ENCODE results near the gene SFT2D2.

The SFT2D2 gene

DNA sequence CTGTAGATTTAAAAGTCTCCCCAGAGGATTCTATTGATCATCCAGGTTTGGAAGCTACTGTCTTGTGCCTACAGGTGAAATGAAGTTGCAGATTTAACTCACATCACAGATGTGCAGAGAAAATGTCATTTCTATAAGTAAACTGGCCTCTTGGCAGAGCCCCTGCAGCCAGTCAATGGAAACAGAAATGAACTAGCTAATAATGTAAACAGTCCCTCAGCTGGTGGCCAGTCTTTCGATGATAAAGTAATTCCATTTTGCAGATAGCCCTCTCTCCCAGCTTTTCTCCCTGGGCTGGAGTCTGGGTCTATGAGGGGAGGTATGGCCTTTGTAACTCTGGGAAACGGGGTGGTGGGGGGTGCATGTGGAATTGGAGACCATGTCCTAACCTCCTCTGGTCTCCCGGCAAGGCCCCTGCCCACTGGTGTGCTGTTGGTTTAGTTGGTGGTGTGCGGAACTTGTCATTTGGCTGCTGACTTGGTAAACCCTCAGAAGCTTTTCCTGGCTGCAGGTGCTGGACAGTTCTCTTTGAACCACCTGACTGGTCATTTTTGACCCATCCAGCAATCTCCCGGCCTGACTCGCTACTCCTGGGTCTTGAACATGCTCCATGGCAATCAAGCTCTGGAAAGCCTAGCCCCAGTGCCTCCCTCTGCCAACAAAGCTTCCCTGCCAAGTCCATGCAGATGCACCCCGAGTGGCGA lies 69.8 kb downstream of the SFT2D2 start:
- H3K36me3 ChIP-seq (replicated peaks), result no peaks in the 10 kb centered on the region
- in situ Hi-C loops (cut with HindIII; ENCODE audit: low pct_ligation_motif_present, low sequenced_read_pairs), result no loop called here
- no peak for DNase-seq
- H3K27me3 ChIP-seq (replicated peaks), result no peaks in the 10 kb centered on the region
- TF ChIP-seq, protein P1, sequence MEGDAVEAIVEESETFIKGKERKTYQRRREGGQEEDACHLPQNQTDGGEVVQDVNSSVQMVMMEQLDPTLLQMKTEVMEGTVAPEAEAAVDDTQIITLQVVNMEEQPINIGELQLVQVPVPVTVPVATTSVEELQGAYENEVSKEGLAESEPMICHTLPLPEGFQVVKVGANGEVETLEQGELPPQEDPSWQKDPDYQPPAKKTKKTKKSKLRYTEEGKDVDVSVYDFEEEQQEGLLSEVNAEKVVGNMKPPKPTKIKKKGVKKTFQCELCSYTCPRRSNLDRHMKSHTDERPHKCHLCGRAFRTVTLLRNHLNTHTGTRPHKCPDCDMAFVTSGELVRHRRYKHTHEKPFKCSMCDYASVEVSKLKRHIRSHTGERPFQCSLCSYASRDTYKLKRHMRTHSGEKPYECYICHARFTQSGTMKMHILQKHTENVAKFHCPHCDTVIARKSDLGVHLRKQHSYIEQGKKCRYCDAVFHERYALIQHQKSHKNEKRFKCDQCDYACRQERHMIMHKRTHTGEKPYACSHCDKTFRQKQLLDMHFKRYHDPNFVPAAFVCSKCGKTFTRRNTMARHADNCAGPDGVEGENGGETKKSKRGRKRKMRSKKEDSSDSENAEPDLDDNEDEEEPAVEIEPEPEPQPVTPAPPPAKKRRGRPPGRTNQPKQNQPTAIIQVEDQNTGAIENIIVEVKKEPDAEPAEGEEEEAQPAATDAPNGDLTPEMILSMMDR (IDR thresholded peaks at IDR 0.05; ENCODE audit: low read depth, low read length, missing control alignments), result no peak
- H3K4me3 ChIP-seq (ENCODE audit: low read depth, low read length), result no peak overlapping the region
- H3K27ac ChIP-seq, result no peak overlapping the region

DNA sequence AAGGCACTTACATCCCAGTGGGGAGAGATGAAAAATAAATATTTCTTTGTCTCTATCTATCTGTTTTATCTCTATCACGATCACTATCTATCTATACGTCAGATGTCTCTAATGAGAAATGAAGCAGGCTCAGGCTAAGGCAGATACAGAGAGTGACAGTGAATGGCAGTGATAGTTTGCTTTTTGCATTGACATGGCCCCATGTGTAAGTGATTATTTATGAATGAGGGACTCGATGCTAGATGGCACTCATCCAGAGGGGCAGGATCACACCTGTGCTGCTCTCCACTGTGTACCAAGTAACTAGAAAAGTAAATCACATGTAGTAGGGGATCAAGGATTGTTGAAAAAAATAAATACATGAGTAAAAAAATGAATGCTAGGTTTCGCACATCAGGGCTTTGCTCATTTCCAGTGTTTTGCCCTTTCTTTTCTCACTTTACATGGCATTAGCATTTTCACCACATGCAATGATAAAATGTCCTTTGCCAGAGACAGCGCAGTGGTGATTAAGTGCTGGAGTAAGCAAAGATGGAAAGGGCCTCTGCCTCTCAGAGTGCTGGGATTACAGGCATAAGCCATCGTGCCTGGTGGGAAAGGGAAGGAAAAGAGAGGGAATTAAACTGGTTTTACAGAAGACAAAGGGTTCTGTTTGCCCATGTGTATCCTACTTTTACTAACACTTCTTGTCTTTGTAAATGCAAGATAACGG lies 71.4 kb downstream of the SFT2D2 start:
- no peaks in the 10 kb centered on the region for H3K36me3 ChIP-seq (replicated peaks)
- TF ChIP-seq, protein P1 (IDR thresholded peaks at IDR 0.05; ENCODE audit: low read depth, low read length, missing control alignments), result no peak
- in situ Hi-C loops (cut with HindIII; ENCODE audit: low pct_ligation_motif_present, low sequenced_read_pairs), result no loop called here
- no peaks in the 10 kb centered on the region for H3K27me3 ChIP-seq (replicated peaks)
- DNase-seq, result no peak
- H3K27ac ChIP-seq, result no peak overlapping the region
- H3K4me3 ChIP-seq (ENCODE audit: low read depth, low read length), result no peak overlapping the region

DNA sequence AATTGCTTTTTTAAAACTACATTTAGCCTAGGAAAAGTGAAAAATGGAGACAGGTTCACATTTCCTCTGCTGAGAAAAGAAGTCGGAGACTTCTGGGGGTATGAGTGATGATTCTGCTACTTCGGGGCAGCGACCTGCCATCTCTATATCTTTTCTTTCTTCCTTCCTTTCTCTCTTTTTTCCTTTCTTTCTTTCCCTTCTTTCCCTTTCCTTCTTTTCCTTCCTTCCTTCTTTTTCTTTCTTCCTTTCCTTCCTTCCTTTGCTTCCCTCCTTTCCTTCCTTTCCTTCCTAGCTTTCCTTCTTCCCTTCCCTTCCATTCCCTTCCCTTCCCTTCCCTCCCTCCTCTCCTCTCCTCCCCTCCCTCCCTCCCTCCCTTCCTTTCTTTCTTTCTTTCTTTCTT lies 72.6 kb downstream of the SFT2D2 start:
- no peak overlapping the region for H3K4me3 ChIP-seq (ENCODE audit: low read depth, low read length)
- in situ Hi-C loops (cut with HindIII; ENCODE audit: low pct_ligation_motif_present, low sequenced_read_pairs), result no loop called here
- no peak overlapping the region for H3K27ac ChIP-seq
- H3K27me3 ChIP-seq (replicated peaks), result no peaks in the 10 kb centered on the region
- H3K36me3 ChIP-seq (replicated peaks), result no peaks in the 10 kb centered on the region
- no peak for DNase-seq
- TF ChIP-seq, protein P1 (IDR thresholded peaks at IDR 0.05; ENCODE audit: low read depth, low read length, missing control alignments), result no peak

DNA sequence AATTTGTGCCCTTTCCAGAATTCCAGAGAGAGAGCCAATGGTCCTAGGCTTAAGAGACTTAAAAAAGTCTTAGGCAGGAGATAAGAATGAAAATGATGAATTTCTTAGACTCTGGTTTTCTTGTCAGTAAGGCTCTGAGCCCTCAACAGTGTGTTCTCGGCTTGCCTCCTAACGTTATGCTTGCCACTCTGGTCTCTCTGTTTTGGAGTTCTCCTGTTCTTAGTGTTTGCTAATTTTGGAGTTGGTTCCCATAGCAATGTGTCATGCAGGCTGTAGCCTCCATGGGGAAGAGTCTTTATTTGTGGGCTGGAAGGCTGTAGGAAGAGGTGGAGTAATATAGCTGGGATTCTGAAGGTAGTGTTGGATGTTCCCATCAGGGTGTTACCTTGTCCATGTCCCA lies 74.8 kb downstream of the SFT2D2 start:
- Histone ChIP-seq H3K4me3 (ENCODE audit: low read depth, low read length) (no peak overlapping the region), H3K27ac (no peak overlapping the region), H3K27me3 (replicated peaks) (no peaks in the 10 kb centered on the region), H3K36me3 (replicated peaks) (no peaks in the 10 kb centered on the region)
- TF ChIP-seq, protein P1 (IDR thresholded peaks at IDR 0.05; ENCODE audit: low read depth, low read length, missing control alignments), result no peak
- no peak for DNase-seq
- in situ Hi-C loops (cut with HindIII; ENCODE audit: low pct_ligation_motif_present, low sequenced_read_pairs), result no loop called here

DNA sequence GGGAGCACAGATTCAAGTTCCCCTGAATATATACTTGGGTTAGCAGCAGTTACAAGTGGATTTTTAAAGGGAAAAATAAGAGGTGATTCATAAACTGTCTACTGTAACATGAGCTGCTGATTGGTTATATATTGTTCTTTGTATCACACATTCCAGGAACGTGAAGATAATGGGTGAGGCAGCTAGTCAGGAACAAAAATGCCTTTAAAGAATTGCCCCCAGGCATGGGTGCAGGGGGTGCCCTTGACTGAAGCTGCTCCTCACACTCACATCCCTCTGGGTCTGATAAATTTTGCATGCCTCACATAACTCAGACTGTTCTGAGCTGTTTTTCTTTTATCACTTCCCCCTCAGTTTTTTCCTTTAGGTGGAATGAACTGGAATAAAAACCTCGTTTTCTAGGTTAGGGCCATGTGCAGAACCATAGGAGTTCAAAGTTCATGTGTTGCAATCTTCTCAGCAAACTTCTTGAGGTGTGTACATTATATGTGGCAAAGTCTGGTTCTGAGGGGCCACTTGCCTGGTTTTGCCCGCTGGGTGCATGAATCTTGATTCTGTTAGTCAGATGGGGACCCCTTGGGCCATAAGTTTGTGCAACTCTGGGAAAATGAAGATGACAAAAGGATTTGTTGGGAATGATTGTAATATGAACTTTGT lies 76.0 kb downstream of the SFT2D2 start:
- in situ Hi-C loops (cut with HindIII; ENCODE audit: low pct_ligation_motif_present, low sequenced_read_pairs), result no loop called here
- Histone ChIP-seq H3K27ac (no peak overlapping the region), H3K36me3 (replicated peaks) (no peaks in the 10 kb centered on the region), H3K27me3 (replicated peaks) (no peaks in the 10 kb centered on the region), H3K4me3 (ENCODE audit: low read depth, low read length) (no peak overlapping the region)
- peak; percentile 46 for DNase-seq
- TF ChIP-seq, protein P1 (IDR thresholded peaks at IDR 0.05; ENCODE audit: low read depth, low read length, missing control alignments), result no peak

Data from brain microvascular endothelial cell (primary cell).